Measurements from ENCODE around the gene VCAN.

VCAN gene

GRCh38 chr5:83540105-83540504 is 68.6 kb downstream of the VCAN start:
- DNase-seq: no peak

GRCh38 chr5:83540783-83541182 is 69.2 kb downstream of the VCAN start:
- DNase-seq: no peak

GRCh38 chr5:83542839-83543238 is 71.3 kb downstream of the VCAN start:
- DNase-seq: no peak

GRCh38 chr5:83543898-83544297 is 72.4 kb downstream of the VCAN start:
- DNase-seq: no peak

GRCh38 chr5:83547161-83547560 is 75.6 kb downstream of the VCAN start:
- DNase-seq: no peak

GRCh38 chr5:83547889-83548288 is 76.3 kb downstream of the VCAN start:
- DNase-seq: no peak

- no peak for DNase-seq
Measured at GRCh38 chr5:83548581-83548980, 77.0 kb downstream of the VCAN start.

- DNase-seq: no peak
Measured at GRCh38 chr5:83549076-83549475, 77.5 kb downstream of the VCAN start.

GRCh38 chr5:83549674-83550073 is 78.1 kb downstream of the VCAN start:
- no peak for DNase-seq

- no peak for DNase-seq
Measured at GRCh38 chr5:83551821-83552220, 80.3 kb downstream of the VCAN start.

GRCh38 chr5:83552275-83552674 is 80.7 kb downstream of the VCAN start:
- no peak for DNase-seq

GRCh38 chr5:83553000-83553486 is 81.5 kb downstream of the VCAN start:
- DNase-seq: no peak

- no peak for DNase-seq
Measured at GRCh38 chr5:83554133-83554532, 82.6 kb downstream of the VCAN start.

GRCh38 chr5:83554686-83555085 is 83.1 kb downstream of the VCAN start:
- DNase-seq: no peak

- no peak for DNase-seq
Measured at GRCh38 chr5:83555263-83555662, 83.7 kb downstream of the VCAN start.

GRCh38 chr5:83556190-83556589 is 84.6 kb downstream of the VCAN start:
- DNase-seq: no peak

GRCh38 chr5:83559118-83559785 is 87.7 kb downstream of the VCAN start:
- no peak for DNase-seq

- no peak for DNase-seq
Measured at GRCh38 chr5:83562071-83562606, 90.6 kb downstream of the VCAN start.

- no peak for DNase-seq
Measured at GRCh38 chr5:83562791-83563557, 91.4 kb downstream of the VCAN start.

- DNase-seq: no peak
Measured at GRCh38 chr5:83563631-83564030, 92.1 kb downstream of the VCAN start.

GRCh38 chr5:83564069-83564749 is 92.7 kb downstream of the VCAN start:
- DNase-seq: no peak

- DNase-seq: no peak
Measured at GRCh38 chr5:83567741-83568140, 96.2 kb downstream of the VCAN start.

- no peak for DNase-seq
Measured at GRCh38 chr5:83568186-83568585, 96.6 kb downstream of the VCAN start.

GRCh38 chr5:83570916-83571315 is 99.4 kb downstream of the VCAN start:
- DNase-seq: no peak
